HL-60 (cell line): Measurements from ENCODE around the gene PFKFB1.

Experiments
- DNase-seq, 2 experiments: peaks; one replicate each; pipeline ENCODE4 v3.0.0-alpha.2; 2010 to 2020; ENCODE audit warnings: low read depth in 1 of 2, low spot score in 1 of 2
- H3K27ac ChIP-seq: fragments of 250-450 bp; sonication (Bioruptor Pico); replicated peaks from 2 replicates; pipeline ENCODE4 v1.5.1; 2020; ENCODE audit warnings: mild to moderate bottlenecking, moderate library complexity
- H3K27me3 ChIP-seq: fragments of 250-450 bp; sonication (Bioruptor Pico); 2 replicates; pipeline ENCODE4 v1.5.1; 2021; ENCODE audit warnings: mild to moderate bottlenecking, moderate library complexity; ENCODE audit not compliant: insufficient read depth, poor library complexity, severe bottlenecking
- H3K4me3 ChIP-seq: replicated peaks from 2 replicates; pipeline ENCODE4 v1.5.1; 2011; ENCODE audit warnings: mild to moderate bottlenecking, control low read depth, low read length; ENCODE audit not compliant: insufficient read depth
- CTCF ChIP-seq: IDR thresholded peaks from one replicate; pipeline ENCODE4 v1.5.1; 2011; ENCODE audit warnings: low read length, control low read depth, inconsistent platforms; ENCODE audit not compliant: insufficient read depth
- GABPA ChIP-seq: IDR thresholded peaks from 2 replicates; pipeline ENCODE4 v1.6.1; 2012; ENCODE audit warnings: low read depth
- POLR2AphosphoS5 ChIP-seq: IDR thresholded peaks from 2 replicates; pipeline ENCODE4 v1.6.1; 2012; ENCODE audit warnings: low read depth
- REST ChIP-seq: IDR thresholded peaks from 2 replicates; pipeline ENCODE4 v1.6.1; 2012; ENCODE audit warnings: low read depth; ENCODE audit not compliant: insufficient replicate concordance
- SPI1 ChIP-seq: IDR thresholded peaks from 2 replicates; pipeline ENCODE4 v1.6.1; 2012; ENCODE audit warnings: low read depth, mild to moderate bottlenecking, borderline replicate concordance
- long read RNA-seq: library from polyadenylated mRNA; unstranded; transcript quantifications from one replicate; pipeline ENCODE4 v2.0.0, GENCODE V29; 2020

PFKFB1 gene
- long read RNA-seq, partial matches to known transcripts, result 1 of 4 reads
- long read RNA-seq, other reads (novel, unspliced or antisense), result 3 of 4 reads

- no peaks in the 10 kb centered on the region for H3K27me3 ChIP-seq
Measured at GRCh38 chrX:54994099-54994498, at the start of gene PFKFB1. Gene PFKFB1 (minus strand): TSS chrX:54994188. CDS start chrX:54994007, 181 bp downstream.

GRCh38 chrX:55041514-55041913 lies 47.5 kb upstream of the PFKFB1 start:
- Histone ChIP-seq H3K27ac (no peak overlapping the region), H3K4me3 (no peak overlapping the region), H3K27me3 (no peaks in the 10 kb centered on the region)
- TF ChIP-seq CTCF (no peak), SPI1 (no peak), GABPA (no peak), POLR2AphosphoS5 (no peak), REST (no peak)
- DNase-seq, result no peak

More at GRCh38 chrX:54994099-54994498, at the start of gene PFKFB1:
- DNase-seq, result no peak
- Histone ChIP-seq H3K4me3 (no peak within 1 kb of the TSS), H3K27ac (no peak within 1 kb of the TSS)
- no peak for TF ChIP-seq POLR2AphosphoS5
- TF ChIP-seq CTCF, result no peak
- no peak for TF ChIP-seq REST
- TF ChIP-seq GABPA, result no peak
- no peak for TF ChIP-seq SPI1

- DNase-seq, result no peak
- H3K27ac ChIP-seq, result no peak overlapping the region
- TF ChIP-seq REST (no peak), CTCF (no peak), SPI1 (no peak)
Measured at GRCh38 chrX:55039471-55039870, 45.5 kb upstream of the PFKFB1 start.

More at GRCh38 chrX:55039471-55039870, 45.5 kb upstream of the PFKFB1 start:
- Histone ChIP-seq H3K27me3 (no peaks in the 10 kb centered on the region), H3K4me3 (no peak overlapping the region)
